ENCODE results near the gene SPOCD1. TPM values are rescaled to one million over a fixed set of nuclear protein-coding genes. Genes with fewer than 3 reads are reported as not detected.
A peak's percentile ranks its signal among the peaks of the same experiment; 100 is the strongest.

Gene SPOCD1
- total RNA-seq, 2 donors from 2014 or later, result 21.6 TPM; not detected in 1

DNA sequence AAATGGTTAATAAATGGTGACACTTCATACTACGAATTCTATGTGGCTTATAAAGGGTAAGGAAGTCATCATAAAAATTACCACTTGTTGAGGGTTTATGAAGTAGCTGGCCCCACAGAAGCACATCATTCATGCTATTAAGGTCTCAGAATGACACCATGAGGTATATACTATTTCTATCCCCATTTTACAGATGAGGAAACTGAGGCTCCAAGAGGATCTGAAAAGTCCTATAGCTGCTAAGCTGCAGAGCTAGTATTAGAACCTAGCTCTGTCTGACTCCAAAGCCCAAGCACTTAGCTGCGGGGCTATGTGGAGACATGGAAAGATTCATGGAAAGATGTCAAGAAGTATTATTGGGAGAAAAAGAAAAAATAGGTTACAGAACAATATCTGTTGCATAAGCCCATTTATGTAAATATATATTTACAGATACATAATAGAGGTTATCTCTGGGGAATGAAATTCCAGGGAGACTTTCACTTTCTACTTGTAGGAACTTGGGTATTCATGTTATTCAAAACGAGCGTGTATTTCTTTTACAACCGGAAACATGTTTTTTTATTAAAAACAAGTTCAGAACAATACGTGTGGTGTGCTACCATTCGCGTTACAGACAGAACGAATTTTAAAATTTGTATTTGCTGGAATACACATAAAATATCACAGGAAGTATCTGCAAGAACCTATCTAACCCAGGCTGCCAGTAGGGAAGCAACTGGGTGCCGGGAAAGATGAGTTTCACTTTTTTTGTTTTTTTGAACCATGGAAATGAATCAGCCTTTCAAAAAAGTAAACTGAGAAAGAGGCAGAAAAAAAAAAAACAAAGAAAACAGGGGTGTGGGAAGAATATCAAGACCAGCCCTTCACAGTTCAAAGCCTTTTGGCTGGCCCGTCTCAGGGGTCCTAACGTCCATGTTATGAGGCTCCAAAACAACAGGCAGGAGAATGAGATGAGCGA lies 13.4 kb downstream of the SPOCD1 start:
- DNase-seq (ENCODE audit: low spot score), result no peak
- H3K27ac ChIP-seq, result peak overlapping the region in 1 of 2 donors; percentile 25
- H3K4me1 ChIP-seq (replicated peaks), result no peaks in the 10 kb centered on the region
- H3K36me3 ChIP-seq, result no peaks in the 10 kb centered on the region
- H3K4me3 ChIP-seq, result no peak overlapping the region
- 32% methylated on average over 13 of the region's 13 CpGs for WGBS
- H3K9me3 ChIP-seq, result no peaks in the 10 kb centered on the region
- H3K27me3 ChIP-seq (replicated peaks; ENCODE audit: insufficient read depth), result no peaks in the 10 kb centered on the region
- intact Hi-C loops (cut with DNase I), result no loop called here
- TF ChIP-seq, protein P1, sequence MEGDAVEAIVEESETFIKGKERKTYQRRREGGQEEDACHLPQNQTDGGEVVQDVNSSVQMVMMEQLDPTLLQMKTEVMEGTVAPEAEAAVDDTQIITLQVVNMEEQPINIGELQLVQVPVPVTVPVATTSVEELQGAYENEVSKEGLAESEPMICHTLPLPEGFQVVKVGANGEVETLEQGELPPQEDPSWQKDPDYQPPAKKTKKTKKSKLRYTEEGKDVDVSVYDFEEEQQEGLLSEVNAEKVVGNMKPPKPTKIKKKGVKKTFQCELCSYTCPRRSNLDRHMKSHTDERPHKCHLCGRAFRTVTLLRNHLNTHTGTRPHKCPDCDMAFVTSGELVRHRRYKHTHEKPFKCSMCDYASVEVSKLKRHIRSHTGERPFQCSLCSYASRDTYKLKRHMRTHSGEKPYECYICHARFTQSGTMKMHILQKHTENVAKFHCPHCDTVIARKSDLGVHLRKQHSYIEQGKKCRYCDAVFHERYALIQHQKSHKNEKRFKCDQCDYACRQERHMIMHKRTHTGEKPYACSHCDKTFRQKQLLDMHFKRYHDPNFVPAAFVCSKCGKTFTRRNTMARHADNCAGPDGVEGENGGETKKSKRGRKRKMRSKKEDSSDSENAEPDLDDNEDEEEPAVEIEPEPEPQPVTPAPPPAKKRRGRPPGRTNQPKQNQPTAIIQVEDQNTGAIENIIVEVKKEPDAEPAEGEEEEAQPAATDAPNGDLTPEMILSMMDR (IDR thresholded peaks at IDR 0.05), result no peak
- no peak for TF ChIP-seq POLR2AphosphoS5 (IDR thresholded peaks at IDR 0.05)
- TF ChIP-seq POLR2A (IDR thresholded peaks at IDR 0.05), result no peak

DNA sequence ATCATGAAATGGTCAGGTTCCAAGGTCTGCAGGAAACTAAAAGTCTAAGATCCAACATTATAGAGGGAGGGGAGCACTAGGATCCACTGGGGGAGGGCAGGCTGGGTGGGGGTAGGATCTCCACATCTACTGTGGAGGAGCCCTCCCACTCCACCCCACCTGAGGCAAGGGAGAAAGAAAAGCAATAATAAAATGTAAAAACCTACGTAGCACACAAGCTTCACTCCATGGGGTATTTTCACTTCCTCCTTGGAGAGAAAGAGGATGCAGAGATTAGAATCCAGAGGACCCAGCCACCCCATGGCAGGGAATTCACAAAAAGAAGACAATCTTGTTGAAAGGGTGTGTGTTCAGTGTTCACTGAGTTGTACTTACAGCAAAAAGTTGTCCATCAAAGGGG lies 14.4 kb downstream of the SPOCD1 start:
- 74% methylated on average over 1 of the region's 1 CpG for WGBS
- DNase-seq (ENCODE audit: low spot score), result no peak
- Histone ChIP-seq H3K27me3 (replicated peaks; ENCODE audit: insufficient read depth) (no peaks in the 10 kb centered on the region), H3K9me3 (no peaks in the 10 kb centered on the region), H3K27ac (no peak overlapping the region), H3K4me1 (replicated peaks) (no peaks in the 10 kb centered on the region), H3K4me3 (no peak overlapping the region), H3K36me3 (no peaks in the 10 kb centered on the region)
- TF ChIP-seq, protein P1 (IDR thresholded peaks at IDR 0.05), result no peak
- intact Hi-C loops (cut with DNase I), result no loop called here

DNA sequence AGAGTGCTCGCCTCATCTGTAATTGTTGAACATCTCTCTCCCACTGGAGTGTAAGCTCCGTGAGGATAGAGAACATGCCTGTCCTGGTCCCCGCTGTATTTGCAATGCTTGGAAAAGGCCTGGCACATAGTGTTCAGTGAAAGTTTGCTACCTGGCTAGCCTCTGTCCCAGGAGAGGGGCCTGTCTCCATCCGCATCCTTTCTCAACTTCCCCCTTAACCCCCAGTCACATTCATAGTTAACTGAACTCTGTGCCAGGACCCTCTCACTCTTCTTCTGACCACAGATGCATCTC lies 15.2 kb downstream of the SPOCD1 start:
- H3K27me3 ChIP-seq (replicated peaks; ENCODE audit: insufficient read depth), result no peaks in the 10 kb centered on the region
- no peaks in the 10 kb centered on the region for H3K4me1 ChIP-seq (replicated peaks)
- no peak for TF ChIP-seq POLR2AphosphoS5 (IDR thresholded peaks at IDR 0.05)
- TF ChIP-seq, protein P1 (IDR thresholded peaks at IDR 0.05), result no peak
- no peak for TF ChIP-seq POLR2A (IDR thresholded peaks at IDR 0.05)
- DNase-seq (ENCODE audit: low spot score), result no peak
- no peak overlapping the region for H3K4me3 ChIP-seq
- no peaks in the 10 kb centered on the region for H3K9me3 ChIP-seq
- no peak overlapping the region for H3K27ac ChIP-seq
- 98% methylated on average over 4 of the region's 4 CpGs for WGBS
- intact Hi-C loops (cut with DNase I), result no loop called here
- no peaks in the 10 kb centered on the region for H3K36me3 ChIP-seq

DNA sequence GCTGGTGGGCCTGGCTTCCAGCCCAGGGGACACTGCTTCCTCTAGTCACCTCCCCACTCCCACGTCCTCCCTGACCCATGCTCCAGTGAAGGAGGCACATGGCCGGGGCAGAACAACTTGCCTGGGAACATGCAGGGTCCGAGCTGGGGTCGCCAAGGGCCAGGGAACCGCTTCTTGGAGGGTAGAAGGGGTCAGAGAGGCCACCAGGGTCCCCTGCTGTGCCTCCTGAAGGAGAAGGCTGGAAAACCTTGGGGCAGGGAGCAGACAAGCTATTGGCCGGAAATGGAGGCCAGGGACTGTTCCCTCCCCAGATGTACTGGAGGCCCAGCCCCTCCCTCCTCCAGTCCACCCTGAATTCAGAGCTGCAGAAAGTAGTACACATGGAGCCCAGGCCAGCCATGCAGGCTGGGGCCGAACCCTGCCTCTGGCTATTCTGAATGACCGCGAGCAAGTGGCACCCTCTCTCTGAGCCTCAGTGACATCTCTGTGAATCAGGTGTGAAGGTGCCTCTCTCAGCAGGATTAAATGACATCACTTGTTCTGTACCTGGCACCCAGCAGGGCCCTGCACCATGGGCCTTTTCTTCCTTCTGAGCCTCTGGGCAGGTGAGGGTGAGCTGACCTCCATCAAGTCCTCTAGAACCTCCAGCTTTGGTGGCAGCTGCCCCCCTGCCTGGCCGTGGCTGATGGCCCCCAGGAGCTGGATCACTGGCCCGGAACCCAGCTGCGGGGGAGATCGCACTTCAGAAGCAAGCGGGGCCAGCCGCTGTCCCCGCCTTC lies 15.7 kb downstream of the SPOCD1 start:
- no peaks in the 10 kb centered on the region for H3K36me3 ChIP-seq
- H3K4me1 ChIP-seq (replicated peaks), result no peaks in the 10 kb centered on the region
- 91% methylated on average over 16 of the region's 16 CpGs for WGBS
- no peaks in the 10 kb centered on the region for H3K27me3 ChIP-seq (replicated peaks; ENCODE audit: insufficient read depth)
- H3K4me3 ChIP-seq, result no peak overlapping the region
- intact Hi-C loops (cut with DNase I), result loop anchor here (10.0 kb wide), 1 partner anchor 165 kb away; no protein-coding TSS in a partner anchor
- no peak for DNase-seq (ENCODE audit: low spot score)
- TF ChIP-seq, protein P1 (IDR thresholded peaks at IDR 0.05), result no peak
- TF ChIP-seq POLR2AphosphoS5 (IDR thresholded peaks at IDR 0.05) (no peak), POLR2A (IDR thresholded peaks at IDR 0.05) (no peak)
- no peaks in the 10 kb centered on the region for H3K9me3 ChIP-seq
- no peak overlapping the region for H3K27ac ChIP-seq

Data from prostate gland (tissue), 2 donors.